ENCODE measurements around the gene PLCE1.

The PLCE1 gene

DNA sequence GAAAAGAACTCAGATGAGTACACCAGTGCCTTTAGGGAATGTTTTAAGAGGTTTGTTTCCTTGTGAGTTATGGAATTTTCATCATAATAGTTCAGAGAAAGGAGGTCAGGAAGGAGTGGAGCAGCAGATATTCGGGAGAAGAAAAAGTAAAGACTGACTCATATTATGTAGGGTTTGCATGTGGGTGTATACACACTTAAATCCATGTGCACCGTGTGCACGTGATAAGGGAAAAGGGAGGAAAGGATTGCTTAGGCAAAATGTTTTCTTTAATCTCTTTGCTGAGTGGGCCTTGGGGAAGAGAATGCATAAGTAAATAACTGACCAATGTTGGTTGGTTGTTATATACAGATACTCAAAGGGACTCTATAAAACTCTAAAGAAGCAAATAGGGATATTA, 30.2 kb downstream of the PLCE1 start:
- no peak for DNase-seq

DNA sequence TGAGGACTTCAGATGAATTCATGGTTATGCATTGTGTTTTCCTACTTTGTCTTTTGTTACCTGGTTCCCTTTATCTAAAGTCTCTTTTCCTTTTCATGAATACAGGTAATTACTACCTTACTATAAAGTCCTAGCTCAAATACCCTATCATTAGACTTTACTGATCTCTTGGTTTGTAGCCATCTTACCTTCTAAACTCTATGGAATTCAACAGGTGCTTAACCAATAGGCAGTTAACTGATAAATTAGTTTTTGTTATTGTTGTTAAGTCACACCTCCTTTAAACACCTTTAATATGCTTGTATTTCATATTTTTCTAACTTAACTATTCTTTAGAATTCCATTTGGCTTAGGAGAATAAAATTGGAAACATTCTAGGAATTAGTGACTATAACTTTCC, 30.7 kb downstream of the PLCE1 start:
- no peak for DNase-seq

DNA sequence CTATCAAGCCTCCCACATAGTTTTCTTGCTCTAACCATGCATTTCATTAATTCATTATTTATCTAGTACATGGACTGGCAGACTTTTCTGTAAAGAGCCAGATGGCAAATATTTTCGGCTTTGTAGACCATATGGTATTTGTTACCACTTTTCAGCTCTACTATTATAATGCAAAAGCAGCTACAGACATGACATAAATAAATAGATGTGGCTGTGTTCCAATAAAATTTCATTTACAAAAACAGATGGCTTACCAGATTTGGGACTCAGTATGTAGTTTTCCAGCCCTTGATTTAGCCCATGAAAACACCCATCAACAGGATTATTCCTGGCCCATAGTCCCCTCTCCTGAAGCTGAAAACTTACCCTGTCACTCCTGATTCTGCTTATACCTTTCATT, 32.1 kb downstream of the PLCE1 start:
- no peak for DNase-seq

DNA sequence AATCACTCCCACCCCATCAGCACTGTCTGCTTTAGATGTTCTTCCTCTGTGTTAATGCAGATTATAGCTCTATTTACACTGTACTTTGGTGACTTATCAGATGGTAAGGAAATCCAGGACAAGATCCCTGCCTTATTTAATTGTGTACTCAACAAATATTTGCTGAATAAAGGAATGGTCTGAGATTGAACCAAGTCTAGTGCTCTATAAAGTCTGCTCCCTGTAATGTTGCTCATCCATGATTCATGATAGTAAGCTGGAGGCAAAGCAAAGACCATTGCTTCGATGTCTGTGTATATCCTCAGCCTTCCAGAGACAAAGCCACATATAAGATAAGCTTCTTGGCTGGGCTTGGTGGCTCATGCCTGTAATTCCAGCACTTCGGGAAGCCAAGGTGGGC, 33.5 kb downstream of the PLCE1 start:
- DNase-seq, result no peak

DNA sequence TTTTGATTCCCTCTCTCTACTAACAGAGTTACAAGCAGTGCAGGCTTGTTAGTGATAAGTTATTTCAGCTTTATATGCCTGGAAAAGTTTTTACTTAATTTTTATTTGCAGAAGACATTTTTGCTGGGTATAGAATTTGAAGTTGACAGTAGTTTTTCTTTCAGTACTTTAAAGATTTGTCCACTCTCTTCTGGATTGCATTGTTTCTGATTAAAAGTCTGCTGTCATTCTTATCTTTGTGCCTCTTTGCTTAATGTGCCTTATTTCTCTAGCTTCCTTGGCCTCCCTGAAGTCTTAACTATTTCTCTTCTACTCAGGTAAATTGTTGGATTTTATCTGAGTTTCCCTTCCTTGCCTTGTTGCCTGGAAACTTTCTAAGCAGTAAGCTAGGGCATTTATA, 36.2 kb downstream of the PLCE1 start:
- no peak for DNase-seq

DNA sequence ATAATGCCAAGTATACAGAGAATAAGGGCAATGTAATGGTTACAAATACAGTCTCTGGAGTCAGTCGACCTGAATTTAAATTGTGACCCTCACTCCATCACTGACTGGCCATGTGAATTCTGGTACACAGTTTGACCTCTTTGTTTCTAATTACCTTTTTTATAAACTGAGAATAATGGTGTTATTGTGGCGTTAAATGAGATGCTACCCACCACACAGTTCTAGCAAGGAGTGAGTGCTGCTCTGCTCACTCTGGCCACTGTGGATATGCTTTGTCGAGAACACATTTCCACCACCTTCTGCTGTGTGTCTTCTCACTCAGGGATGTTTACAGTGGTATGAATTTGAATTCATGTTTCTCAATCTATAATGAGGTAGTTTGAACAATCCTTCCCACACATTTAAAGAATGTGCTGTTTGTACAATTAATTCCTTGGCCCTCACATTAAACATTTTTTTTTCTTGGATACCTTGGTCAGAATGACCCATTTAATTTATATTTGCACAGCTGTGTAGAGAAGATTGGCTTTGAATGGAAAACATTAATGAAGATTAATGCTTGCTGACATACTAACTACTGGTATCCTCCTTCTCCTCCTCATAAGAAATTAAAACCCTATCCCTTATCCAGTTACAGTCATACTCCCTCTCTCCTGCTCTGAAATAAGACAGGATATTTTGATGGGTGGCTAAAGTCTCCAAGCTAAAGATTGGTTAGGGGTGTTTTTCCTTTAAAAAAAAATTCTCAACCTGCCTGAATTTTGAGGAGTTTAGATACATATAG, 42.4 kb downstream of the PLCE1 start:
- DNase-seq, result no peak

DNA sequence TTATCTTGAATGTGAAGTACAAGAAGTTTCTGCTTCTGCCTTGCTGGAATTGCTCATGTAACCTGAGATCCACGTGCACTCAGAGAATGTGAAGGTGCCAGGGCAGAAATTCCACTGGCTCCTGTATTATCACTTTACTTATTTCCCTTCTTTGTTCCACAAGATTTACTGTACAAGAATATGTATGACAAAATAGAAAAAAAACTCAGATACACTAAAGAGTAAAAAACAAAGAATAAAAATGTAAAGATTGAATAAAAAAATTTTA, 43.0 kb downstream of the PLCE1 start:
- DNase-seq, result no peak

DNA sequence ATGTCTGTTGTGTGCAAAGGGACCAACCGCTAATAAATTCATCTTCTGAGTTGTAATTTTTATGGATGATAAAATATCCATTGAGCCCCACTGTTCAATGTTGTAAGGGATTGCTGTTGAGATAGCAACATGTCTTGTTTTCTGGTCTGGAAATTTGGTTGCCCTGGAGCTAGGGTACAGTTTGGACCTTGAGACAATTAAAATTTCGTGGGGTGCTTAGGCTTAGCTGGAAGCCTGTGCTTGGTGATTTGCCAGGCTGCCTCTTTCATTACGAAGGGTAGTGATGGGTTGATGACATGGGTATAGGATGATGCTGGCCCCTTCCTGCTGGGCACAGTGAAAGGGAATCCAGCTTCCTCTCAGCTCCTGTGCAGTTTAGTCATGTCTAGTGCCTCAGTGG, 43.6 kb downstream of the PLCE1 start:
- no peak for DNase-seq

DNA sequence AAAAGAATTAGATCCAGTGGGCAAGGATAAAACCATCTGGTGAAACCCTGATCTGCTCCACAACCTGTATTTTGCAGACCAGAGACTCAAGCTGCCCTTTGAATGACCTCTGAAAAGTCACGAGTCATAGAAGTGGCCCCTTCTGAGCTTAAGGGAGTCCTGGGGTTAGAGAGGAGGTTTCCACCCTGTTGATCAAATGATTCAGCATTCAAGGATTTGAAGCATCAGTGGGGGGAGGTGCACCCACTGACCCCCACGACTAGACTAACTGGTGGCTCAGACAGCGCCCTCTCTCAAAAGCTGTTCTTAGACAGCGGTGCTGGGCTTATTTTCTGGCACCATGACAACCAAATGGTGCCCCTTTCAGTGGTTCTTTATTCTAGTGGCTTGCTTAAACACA, 44.3 kb downstream of the PLCE1 start:
- DNase-seq, result no peak

DNA sequence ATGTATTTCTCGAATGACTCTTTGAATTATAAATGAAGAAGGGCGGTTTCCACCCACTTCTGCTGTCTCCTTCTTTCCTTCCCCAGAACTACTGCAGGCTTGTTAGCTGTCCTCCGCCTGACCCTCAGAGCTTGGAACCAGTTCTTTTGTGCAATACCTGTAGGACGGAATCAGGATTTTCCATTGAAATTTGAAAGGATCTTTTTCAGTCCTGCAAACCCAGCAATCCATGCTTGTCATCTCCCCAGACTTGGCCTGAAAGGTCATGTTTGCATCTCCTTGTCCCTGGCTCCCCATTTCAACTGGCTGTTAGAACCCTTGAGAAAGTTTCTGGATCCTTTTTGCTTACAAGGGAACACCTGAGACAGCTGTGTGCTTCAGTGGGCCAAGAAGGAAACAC, 47.5 kb downstream of the PLCE1 start:
- no peak for DNase-seq

DNA sequence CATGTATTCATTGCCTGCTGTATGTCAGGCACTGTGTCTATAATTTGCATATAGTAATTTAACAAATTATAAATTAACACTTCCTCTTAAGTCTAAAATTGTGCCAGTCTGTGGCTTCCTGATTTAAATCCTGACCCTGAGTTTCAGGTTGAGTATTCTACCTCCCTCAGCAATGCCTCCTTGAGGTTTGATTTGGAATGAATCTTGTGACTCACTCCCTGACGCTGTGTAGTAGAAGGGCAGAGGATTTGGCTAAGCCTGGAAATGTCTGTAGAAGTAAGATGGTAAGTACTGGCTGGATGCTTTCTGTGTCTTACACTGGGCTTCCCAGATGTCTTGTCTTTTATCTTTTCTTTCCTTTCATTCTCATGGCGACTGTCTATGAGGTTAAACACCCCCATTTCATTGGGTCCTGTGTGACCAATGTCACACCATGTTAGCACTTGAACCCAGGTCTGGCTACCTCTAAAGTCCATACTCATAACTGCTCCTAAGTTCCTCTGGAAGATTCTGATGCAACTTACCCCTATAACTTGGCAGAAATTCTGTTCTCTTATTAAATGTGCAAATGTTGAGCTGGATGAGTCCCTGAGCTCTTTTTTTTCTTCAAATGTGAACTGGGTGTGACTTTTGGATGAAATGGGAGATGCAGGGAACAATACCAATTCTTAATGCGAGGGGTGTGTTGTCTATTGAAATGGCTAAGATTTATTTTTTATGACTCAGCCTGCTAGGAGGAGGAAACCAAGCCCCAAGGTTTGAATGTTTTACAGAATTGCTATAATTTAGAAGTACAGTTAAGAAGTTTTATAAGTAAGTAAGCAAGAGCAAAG, 48.5 kb downstream of the PLCE1 start:
- DNase-seq, result no peak

DNA sequence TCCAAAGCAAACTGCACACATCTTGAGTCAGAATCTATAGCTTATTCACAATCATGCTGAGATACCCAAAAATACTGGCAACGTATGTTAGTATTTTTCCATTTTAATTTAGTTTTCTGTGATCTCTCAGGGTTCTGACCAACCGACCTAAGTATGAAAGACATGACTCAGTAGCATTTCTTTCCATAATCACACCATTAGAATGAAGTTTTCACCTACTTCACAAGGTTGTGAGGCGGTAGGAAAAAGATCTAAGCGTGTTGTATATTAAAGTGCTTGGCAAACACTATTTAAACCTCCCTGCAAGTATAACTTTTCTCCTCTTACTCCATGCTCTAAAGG, 49.1 kb downstream of the PLCE1 start:
- no peak for DNase-seq

Data from amygdala (tissue), 56 donors.